Hematopoietic multipotent progenitor cell treated with erythropoietin and hydrocortisone succinate and interleukin-3 and kit ligand, for 17 days (in vitro differentiated cells): ENCODE data around the gene FAT1.
"Not testable (repeated sequence)": the region's sequence is repeated elsewhere in the genome, so short reads cannot be mapped to it uniquely, and the experiment has no call there.

Experiments
- DNase-seq: peaks from one replicate; pipeline ENCODE4 v3.0.0-alpha.2; 2015; ENCODE audit warnings: low spot score

The FAT1 gene

DNA sequence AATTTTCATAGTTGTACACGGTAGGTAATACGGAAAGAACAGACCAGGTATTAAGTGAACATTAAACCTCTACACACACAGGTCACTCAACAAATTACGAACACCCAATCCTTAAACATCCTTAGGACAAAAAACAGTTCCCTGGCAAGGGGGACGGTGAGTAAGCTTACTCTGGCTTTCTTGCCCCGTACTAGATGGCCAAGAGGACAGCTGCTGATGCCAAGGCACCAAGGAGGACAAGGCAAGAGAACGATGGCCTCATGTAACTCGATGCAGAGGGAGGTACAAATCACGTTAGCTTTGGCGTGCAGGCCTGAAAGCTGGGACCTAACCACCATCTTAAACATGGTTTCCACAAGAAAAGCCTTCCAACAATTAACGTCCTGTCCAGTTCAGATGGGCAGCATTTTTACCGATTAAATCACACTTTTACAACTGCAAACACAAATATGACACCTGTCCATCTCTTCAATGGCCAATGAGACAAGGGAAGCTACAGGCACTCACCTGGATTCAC lies 23.7 kb downstream of the FAT1 start:
- DNase-seq: no peak

DNA sequence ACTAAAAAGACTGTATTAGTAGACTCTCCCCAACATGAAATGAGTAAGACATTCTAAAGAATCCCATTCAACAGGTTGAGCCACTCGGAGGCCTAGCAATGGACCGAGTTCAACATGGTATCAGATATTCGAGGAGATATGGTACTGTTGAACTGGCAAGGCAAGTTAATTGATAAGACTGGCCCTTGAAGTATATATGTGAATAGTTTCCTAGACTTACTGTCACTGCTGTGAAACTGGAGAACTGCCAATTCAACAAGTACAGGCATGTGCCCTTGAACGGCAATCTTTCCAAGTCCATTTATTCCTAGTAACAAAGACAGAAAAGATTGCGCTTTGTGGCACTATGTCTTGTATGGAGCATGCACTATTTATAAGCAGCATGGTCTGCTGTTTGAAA lies 24.4 kb downstream of the FAT1 start:
- DNase-seq: no peak

DNA sequence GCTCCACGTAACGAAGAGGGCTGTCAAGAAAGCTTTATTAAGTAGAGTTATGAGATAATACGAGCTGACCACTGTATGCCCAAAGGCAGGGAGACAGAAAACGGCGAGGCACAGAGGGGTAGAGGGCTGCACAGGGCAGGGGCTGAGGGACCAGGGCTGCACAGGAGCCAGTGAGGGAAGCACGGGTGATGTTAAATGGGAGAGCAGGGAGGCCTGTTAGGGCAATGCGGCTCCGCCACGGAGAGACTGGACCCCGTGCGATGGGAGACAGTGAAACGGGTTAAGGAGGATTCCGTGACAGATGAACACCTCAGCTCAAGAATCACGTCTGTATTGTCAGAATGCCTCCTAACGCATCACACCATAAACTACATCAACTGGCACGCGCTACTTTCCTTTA lies 25.1 kb downstream of the FAT1 start:
- DNase-seq: no peak

DNA sequence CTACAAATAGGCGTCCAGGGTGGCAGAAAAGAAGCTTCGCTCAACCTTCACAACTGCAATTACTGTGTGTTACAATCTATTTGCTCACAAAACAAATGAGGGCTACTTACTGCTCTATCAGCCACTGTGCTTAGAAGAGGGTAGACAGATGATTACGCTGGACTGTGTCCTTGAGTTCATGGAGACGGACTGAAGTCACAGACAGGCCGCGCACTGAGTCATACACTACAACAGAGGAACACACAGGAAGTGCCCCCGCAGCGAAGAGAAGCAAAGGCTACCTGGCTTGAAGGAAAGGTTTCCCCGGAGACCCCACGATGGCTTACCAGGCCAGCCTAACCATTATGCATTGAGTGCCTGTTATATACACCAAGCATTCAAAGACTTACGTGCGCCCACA lies 25.6 kb downstream of the FAT1 start:
- no peak for DNase-seq

DNA sequence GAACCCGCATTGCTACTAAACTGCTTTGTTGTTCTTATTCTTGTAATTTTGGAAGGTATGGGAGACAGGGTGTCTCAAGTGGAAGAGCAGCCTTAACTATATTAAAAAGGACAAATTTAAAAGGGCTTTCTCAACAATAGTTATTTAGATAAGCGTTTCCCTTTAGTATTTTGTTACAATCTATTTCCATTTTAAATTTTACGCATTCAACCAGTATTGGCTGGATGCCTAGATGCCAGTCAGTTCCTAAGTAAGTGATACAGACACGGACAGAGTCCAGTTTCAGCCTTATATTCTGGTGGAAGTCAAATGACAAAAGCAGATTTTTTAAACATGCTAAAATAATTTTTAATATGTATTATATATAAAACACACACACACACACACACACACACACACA lies 28.3 kb downstream of the FAT1 start:
- no peak for DNase-seq

DNA sequence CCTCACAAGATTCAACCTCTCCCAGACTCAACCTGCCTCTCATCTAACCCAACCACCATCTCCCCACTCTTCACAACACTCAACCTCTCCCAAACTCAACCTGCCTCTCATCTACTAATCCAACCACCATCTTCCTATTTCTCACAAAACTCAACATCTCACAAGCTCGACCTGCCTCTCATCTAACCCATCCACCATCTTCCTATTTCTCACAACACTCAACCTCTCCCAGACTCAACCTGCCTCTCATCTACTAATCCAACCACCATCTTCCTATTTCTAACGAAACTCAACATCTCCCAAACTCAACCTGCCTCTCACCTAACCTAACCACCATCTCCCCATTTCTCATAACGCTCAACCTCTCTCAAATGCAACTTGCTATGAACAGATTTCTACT lies 29.8 kb downstream of the FAT1 start:
- no peak for DNase-seq

DNA sequence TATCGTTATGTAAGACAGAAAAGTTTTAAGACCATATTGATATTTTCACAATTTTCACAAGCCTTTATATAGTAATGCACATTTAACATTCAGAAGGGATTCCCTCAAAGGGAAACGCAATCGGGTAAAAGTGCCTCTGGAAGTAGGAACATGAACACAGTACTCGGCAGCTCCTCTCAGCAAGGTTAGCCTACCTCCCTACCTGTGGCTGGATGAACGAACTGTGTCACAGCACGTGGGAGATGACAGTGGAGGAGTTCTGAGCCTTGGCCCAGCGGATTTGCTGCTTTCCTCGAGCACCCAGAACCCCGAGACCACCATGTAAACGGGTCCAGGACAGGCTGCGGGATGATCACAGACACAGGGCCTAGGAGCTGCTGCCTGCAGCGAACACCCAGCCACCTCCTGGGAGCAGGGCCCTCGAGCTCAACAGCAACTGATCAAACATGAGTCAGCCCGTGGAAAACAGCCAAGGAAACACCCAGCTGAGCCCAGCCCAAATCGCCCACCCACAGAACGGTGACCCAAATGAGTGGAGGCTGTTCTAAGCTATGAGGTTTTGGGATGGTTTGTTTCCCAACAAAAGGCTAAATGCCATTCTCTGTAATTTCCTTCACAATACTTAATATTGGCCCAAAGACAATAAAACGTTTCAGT lies 30.4 kb downstream of the FAT1 start:
- DNase-seq: no peak

DNA sequence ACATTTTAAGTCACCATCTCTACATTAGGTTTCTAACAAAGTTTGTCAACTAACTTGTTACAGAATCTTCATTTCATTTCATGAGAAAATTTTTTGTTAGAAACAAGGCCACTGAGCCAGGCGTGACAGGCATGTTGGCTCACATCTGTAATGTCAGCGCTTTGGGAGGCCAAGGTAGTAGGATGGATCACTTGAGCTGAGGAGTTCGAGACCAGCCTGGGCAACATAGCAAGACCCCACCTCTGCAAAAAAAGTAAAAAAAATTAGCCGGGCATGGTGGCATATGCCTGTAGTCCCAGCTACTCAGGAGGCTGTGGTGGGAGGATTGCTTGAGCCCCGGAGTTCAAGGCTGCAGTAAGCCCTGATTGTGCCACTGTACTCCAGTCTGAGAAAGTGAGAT lies 32.3 kb downstream of the FAT1 start:
- DNase-seq: no peak

- no peak for DNase-seq
Measured at GRCh38 chr4:186689476-186689875, 34.2 kb downstream of the FAT1 start.

DNA sequence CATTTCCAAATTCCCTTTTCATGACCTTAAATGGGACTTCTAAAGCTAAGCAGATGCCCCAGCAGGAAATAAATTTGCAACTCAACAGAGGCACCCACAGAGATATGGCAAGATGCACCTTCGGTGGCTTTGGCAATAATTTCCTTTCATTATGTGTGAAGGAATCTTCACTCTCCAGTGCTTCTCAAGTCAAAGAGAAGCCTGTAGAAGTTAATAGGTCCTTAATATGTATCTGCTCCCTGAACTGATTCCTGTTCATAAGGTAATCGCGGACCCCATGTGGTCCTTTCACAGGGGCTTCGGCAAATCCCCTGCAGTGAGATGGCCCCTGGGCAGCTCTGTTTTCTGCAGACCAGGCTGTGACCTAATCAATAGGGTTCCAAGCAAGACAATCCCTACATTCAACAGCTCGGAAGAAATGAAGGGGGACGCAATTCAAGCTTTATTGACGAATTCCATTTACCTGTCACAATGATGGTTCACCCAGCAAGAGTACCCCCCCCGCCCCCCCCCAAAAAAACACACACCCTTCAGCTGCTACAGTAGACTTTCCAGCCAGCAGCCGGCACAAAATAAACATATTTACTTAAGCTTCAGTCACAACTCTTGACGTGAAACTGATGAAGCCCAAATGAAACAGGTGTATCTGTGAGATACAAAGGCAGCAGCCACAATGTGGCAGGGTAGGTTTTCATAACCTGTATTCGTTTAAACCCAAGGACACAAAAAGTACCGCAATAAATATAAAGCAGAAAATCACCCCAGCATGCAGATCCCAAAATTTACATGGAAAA lies 35.3 kb downstream of the FAT1 start:
- no peak for DNase-seq

DNA sequence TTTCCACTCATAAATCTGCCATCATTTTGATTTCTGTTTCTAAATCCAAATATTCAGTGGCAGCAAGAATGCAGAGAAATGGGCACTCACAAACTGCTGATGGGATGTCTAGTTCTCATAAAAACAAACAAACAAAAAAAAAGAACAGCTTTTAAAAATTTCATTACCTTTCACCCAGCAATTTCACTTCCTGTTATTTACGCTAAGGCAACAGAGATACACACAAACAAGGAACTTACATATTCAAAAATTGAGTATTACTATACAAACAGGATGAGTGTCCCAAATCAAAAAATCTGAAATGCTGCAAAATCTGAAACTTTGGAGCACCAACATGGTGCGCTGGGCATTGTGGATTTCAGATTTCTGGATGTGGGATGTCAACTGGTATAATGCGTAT lies 36.4 kb downstream of the FAT1 start:
- no peak for DNase-seq

DNA sequence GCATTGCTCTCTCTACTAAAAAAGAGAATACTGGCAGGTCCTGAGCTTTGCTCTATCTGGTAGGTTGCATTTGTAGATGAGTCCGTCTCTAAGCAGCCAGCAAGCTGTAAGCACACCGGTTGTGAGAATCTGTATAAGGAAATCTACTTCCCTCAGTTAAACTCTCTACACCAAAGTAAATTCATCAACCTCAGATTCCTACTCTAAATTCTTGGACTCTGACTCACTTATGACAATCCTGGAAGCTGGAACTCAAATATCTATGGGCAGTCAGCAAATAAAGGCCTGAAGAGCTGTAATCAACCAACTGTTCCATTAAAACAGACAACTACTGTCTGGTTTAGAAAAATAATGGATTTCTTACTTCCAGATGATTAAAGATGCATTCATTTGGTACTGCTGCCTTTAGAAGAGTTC lies 37.9 kb downstream of the FAT1 start:
- no peak for DNase-seq

DNA sequence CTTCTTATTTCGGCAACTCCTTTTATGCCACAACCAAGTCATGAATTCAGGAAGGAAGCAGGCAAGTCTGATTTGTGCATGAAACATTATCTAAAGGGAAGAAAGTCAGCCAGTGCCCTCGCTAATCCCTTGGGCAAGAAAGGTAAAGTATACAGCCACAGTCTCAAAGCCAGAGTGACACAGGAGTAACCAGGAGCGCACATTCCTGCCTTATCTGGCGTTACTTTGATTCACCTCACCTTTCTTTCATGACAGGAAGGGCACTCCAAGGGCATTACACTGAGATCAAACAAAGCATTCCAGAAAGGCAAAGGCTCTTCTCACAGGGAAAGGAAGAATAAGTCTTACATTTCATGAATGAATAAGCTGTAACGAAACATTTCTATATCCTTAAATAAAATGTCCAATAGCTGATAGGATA lies 38.8 kb downstream of the FAT1 start:
- DNase-seq: no peak

- DNase-seq: no peak
Measured at GRCh38 chr4:186684220-186684619, 39.4 kb downstream of the FAT1 start.

DNA sequence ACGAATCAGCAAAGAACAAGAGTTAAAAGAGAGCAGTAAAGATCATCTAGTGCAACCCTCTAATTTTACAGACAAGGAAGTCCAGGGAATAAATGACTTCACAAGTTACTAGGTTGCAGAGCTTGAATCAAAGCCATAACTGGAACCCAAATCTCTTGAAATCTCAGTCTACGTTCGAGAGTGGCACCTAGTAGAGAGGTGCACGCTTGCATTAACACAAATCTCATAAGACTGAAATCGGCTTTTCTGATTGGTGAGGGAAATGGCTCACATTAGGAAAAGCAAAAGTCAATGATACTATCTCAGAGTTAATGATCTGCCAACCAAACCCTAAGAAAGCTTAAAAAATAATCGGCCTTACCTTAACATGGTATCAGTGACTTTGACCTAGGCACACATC lies 43.0 kb downstream of the FAT1 start:
- DNase-seq: no peak

- DNase-seq: no peak
Measured at GRCh38 chr4:186676531-186677161, 47.0 kb downstream of the FAT1 start.

DNA sequence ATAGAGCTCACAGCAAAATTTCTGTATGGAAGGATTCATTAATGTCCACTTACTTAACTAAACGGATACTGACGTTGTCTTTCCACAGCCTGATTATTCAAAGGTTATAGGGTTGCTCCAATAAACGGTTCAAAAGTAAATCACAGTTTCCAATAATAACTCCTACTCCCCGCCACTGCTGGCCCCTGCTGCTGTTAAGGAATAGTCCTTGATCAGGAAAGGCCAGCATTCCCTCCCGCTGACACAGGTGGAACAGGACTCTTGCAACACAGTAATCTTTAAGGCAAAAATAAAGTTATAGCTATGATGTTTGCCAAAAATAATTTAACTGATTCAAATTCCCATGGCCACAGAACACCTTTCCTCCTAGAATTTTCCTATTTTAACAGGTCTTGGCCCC lies 53.9 kb downstream of the FAT1 start:
- DNase-seq: no peak

- no peak for DNase-seq
Measured at GRCh38 chr4:186669159-186669731, 54.4 kb downstream of the FAT1 start.

DNA sequence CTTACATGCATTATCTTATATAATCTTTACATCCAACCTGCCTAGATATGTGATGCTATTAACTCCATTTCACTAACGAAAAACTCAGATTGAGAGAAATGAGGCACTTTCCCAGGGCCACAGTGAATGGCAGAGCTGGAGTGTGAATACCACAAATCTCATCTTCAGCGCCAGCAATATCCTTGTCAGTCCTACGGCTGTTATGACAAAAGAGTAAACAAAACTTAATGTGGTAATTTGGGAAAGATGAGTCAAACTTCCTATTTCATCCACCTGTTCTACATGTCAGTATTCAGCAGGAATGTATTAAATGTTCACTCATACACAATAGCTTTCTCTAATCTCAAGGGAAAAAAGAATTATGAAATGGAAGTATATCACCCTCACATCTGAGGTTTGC lies 56.9 kb downstream of the FAT1 start:
- DNase-seq: no peak

DNA sequence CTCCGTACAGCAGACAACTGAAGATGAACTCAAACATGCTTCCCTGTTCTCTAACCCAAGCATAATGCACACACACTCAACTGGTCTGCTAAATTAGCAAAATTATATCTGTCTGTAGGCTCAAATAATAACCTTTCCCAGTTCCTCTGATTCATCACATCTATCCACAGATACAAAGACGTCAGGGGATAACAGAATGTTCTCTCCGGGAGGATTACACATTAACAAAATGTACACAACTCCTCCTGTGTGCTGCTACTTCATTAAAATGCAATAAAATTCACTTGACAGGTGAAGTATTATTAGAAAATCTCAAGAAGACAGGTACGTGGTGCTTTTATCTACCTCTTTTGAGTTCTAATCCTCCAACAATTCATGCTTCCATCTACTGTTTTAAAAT lies 57.4 kb downstream of the FAT1 start:
- no peak for DNase-seq

- DNase-seq: no peak
Measured at GRCh38 chr4:186660403-186660802, 63.3 kb downstream of the FAT1 start.

- no peak for DNase-seq
Measured at GRCh38 chr4:186659935-186660334, 63.7 kb downstream of the FAT1 start.

DNA sequence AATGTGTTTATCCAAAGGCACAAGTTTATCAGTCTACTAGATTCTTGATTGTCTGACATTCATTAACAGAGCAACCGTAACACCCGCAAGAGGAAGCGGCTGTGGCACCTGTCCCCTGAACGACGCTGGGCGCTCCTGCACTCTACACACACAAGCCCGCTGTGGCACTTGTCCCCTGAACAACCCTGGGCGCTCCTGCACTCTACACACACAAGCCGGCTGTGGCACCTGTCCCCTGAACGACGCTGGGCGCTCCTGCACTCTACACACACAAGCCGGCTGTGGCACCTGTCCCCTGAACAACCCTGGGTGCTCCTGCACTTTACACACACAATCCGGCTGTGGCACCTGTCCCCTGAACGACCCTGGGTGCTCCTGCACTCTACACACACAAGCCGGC lies 64.2 kb downstream of the FAT1 start:
- not testable (repeated sequence) for DNase-seq
